ENCODE results near the gene C6orf120. TPM values are rescaled to one million over a fixed set of nuclear protein-coding genes. Genes with fewer than 3 reads are reported as not detected.

C6orf120 gene
- total and polyA plus RNA-seq, 9 of the 15 experiments (the other 6 are each of a cell fraction or from before 2014, with no cell fraction given), result 7.7 to 44.9 (median 34.8) TPM

DNA sequence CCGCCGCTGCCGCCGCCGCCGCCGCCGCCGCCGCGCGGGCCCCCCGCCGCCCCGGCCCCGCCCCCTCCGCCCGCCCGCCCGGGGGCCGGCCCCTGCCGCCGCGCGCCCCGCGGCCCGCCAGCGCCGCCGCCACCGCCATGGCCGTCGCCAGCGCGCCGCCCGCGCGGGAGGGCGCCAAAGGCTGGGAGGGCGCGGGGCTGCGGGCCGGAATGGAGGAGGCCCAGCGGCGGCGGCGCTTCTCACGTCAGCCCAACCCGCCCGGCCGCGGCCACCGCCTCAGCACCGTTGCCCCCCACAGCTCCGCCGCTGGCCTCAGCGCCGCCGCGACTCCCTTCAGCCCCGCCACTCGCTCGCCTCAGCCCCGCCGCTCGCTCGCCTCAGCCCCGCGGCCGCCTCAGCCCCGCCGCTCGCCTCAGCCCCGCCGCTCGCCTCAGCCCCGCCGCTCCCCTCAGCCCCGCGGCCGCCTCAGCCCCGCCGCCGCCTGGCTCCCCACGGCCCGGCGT, 22.1 kb downstream of the C6orf120 start (continued):
- no peak for TF ChIP-seq TEAD2 (tag; IDR thresholded peaks at IDR 0.05)
- TF ChIP-seq, protein P1, sequence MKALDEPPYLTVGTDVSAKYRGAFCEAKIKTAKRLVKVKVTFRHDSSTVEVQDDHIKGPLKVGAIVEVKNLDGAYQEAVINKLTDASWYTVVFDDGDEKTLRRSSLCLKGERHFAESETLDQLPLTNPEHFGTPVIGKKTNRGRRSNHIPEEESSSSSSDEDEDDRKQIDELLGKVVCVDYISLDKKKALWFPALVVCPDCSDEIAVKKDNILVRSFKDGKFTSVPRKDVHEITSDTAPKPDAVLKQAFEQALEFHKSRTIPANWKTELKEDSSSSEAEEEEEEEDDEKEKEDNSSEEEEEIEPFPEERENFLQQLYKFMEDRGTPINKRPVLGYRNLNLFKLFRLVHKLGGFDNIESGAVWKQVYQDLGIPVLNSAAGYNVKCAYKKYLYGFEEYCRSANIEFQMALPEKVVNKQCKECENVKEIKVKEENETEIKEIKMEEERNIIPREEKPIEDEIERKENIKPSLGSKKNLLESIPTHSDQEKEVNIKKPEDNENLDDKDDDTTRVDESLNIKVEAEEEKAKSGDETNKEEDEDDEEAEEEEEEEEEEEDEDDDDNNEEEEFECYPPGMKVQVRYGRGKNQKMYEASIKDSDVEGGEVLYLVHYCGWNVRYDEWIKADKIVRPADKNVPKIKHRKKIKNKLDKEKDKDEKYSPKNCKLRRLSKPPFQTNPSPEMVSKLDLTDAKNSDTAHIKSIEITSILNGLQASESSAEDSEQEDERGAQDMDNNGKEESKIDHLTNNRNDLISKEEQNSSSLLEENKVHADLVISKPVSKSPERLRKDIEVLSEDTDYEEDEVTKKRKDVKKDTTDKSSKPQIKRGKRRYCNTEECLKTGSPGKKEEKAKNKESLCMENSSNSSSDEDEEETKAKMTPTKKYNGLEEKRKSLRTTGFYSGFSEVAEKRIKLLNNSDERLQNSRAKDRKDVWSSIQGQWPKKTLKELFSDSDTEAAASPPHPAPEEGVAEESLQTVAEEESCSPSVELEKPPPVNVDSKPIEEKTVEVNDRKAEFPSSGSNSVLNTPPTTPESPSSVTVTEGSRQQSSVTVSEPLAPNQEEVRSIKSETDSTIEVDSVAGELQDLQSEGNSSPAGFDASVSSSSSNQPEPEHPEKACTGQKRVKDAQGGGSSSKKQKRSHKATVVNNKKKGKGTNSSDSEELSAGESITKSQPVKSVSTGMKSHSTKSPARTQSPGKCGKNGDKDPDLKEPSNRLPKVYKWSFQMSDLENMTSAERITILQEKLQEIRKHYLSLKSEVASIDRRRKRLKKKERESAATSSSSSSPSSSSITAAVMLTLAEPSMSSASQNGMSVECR (CRISPR knock-in tag; IDR thresholded peaks at IDR 0.05), result no peak
- no peak for TF ChIP-seq L3MBTL2 (IDR thresholded peaks at IDR 0.05)
- TF ChIP-seq ZNF407 (IDR thresholded peaks at IDR 0.05; ENCODE audit: low read depth), result no peak
- no peak; the same call in 1 of the 2 replicates for TF ChIP-seq ZNF740 (CRISPR knock-in tag; IDR thresholded peaks at IDR 0.05)
- TF ChIP-seq ZNF740 (tag; IDR thresholded peaks at IDR 0.05), result 0 out of 4 replicates have a peak, but pooled peaks of 1 of the 2 experiments have one; percentile 60
- no peak for TF ChIP-seq NBN (IDR thresholded peaks at IDR 0.05; ENCODE audit: low read depth)
- no peak for TF ChIP-seq CREBBP (IDR thresholded peaks at IDR 0.05; ENCODE audit: low read depth, low read length)
- TF ChIP-seq ZNF24 (IDR thresholded peaks at IDR 0.05), result no peak
- 0 out of 2 replicates have a peak, but pooled peaks have one; percentile 35 for TF ChIP-seq GATAD2B (IDR thresholded peaks at IDR 0.05; ENCODE audit: borderline replicate concordance)
- no peak for TF ChIP-seq TBP (optimal IDR thresholded peaks at IDR 0.05; ENCODE audit: low read depth, low read length)
- TF ChIP-seq, protein P2, sequence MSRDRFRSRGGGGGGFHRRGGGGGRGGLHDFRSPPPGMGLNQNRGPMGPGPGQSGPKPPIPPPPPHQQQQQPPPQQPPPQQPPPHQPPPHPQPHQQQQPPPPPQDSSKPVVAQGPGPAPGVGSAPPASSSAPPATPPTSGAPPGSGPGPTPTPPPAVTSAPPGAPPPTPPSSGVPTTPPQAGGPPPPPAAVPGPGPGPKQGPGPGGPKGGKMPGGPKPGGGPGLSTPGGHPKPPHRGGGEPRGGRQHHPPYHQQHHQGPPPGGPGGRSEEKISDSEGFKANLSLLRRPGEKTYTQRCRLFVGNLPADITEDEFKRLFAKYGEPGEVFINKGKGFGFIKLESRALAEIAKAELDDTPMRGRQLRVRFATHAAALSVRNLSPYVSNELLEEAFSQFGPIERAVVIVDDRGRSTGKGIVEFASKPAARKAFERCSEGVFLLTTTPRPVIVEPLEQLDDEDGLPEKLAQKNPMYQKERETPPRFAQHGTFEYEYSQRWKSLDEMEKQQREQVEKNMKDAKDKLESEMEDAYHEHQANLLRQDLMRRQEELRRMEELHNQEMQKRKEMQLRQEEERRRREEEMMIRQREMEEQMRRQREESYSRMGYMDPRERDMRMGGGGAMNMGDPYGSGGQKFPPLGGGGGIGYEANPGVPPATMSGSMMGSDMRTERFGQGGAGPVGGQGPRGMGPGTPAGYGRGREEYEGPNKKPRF (IDR thresholded peaks at IDR 0.05; ENCODE audit: low read depth, low read length), result no peak
- TF ChIP-seq ZNF586 (CRISPR knock-in tag; conservative IDR thresholded peaks at IDR 0.05), result no peak

Measured in K562 (cell line).